Choroid plexus epithelial cell (primary cell): ENCODE results near the gene NLGN1.
"Not testable (repeated sequence)": the region's sequence is repeated elsewhere in the genome, so short reads cannot be mapped to it uniquely, and the experiment has no call there.

ENCODE experiments used
- DNase-seq: peaks from one replicate; pipeline ENCODE4 v3.0.0-alpha.2; 2010; ENCODE audit warnings: low read depth
- H3K4me3 ChIP-seq: 2 replicates; pipeline ENCODE4 v1.5.1; 2011; ENCODE audit warnings: low read depth, mild to moderate bottlenecking, control low read depth, low read length, moderate library complexity
- CTCF ChIP-seq: conservative IDR thresholded peaks from 2 replicates; pipeline ENCODE4 v1.5.1; 2011; ENCODE audit warnings: low read depth, mild to moderate bottlenecking, control low read depth, inconsistent platforms, low read length, moderate library complexity

NLGN1 gene

GRCh38 chr3:173429527-173429926, 32.0 kb downstream of the NLGN1 start:
- DNase-seq: no peak
- no peak for TF ChIP-seq CTCF
- H3K4me3 ChIP-seq: no peak overlapping the region

GRCh38 chr3:173430576-173430975, 33.0 kb downstream of the NLGN1 start:
- DNase-seq: no peak
- no peak for TF ChIP-seq CTCF
- H3K4me3 ChIP-seq: no peak overlapping the region

GRCh38 chr3:173439004-173439403, 41.5 kb downstream of the NLGN1 start:
- no peak overlapping the region for H3K4me3 ChIP-seq
- DNase-seq: no peak
- no peak for TF ChIP-seq CTCF

GRCh38 chr3:173440514-173440913, 43.0 kb downstream of the NLGN1 start:
- H3K4me3 ChIP-seq: no peak overlapping the region
- no peak for TF ChIP-seq CTCF
- DNase-seq: no peak

GRCh38 chr3:173451561-173451960, 54.0 kb downstream of the NLGN1 start:
- DNase-seq, H3K4me3 ChIP-seq: not testable (repeated sequence)

- DNase-seq: no peak
- H3K4me3 ChIP-seq: no peak overlapping the region
- no peak for TF ChIP-seq CTCF
Observed at GRCh38 chr3:173463250-173463649, 65.7 kb downstream of the NLGN1 start.

GRCh38 chr3:173465112-173465511, 67.6 kb downstream of the NLGN1 start:
- TF ChIP-seq CTCF: no peak
- H3K4me3 ChIP-seq: no peak overlapping the region
- peak; percentile 19 for DNase-seq
